GM12878 (cell line): ENCODE results near the gene NCAPD3. TPM values are rescaled to one million over a fixed set of nuclear protein-coding genes. Genes with fewer than 3 reads are reported as not detected.
A peak's percentile ranks its signal among the peaks of the same experiment; 100 is the strongest.

Experiments
- BMI1 ChIP-seq: fragments of 450-650 bp; IDR thresholded peaks from 2 replicates; pipeline ENCODE4 v1.6.1; 2016; ENCODE audit warnings: mild to moderate bottlenecking, moderate library complexity, borderline replicate concordance
- CBX3 ChIP-seq: fragments of 200-600 bp; sonication (generic); IDR thresholded peaks from 2 replicates; pipeline ENCODE4 v1.6.1; 2016; ENCODE audit warnings: low read depth, borderline replicate concordance
- FOXK2 ChIP-seq: fragments of 450-650 bp; IDR thresholded peaks from 2 replicates; pipeline ENCODE4 v1.6.1; 2017; ENCODE audit warnings: mild to moderate bottlenecking, moderate library complexity
- JUNB ChIP-seq: IDR thresholded peaks from 2 replicates; pipeline ENCODE4 v1.6.1; 2016; ENCODE audit warnings: antibody characterized with exemption, mild to moderate bottlenecking
- KDM1A ChIP-seq: fragments of 200-600 bp; sonication (generic); IDR thresholded peaks from 2 replicates; pipeline ENCODE4 v1.6.1; 2016; ENCODE audit warnings: borderline replicate concordance
- MTA2 ChIP-seq: fragments of 450-650 bp; IDR thresholded peaks from 2 replicates; pipeline ENCODE4 v1.6.1; 2016; ENCODE audit warnings: low read depth, mild to moderate bottlenecking, moderate library complexity
- PAX5 ChIP-seq: IDR thresholded peaks from 2 replicates; pipeline ENCODE4 v1.6.1; 2011; ENCODE audit warnings: low read depth, low read length, borderline replicate concordance
- PML ChIP-seq: IDR thresholded peaks from 2 replicates; pipeline ENCODE4 v1.6.1; 2012; ENCODE audit warnings: low read length, inconsistent platforms
- POLR2AphosphoS2 ChIP-seq: IDR thresholded peaks from 2 replicates; pipeline ENCODE4 v1.6.1; 2011; ENCODE audit warnings: low read depth, mild to moderate bottlenecking, low read length, improper control_type of control experiment, moderate library complexity
- RB1 ChIP-seq: fragments of 450-650 bp; formaldehyde crosslinking; IDR thresholded peaks from 2 replicates; pipeline ENCODE4 v1.6.1; 2017; ENCODE audit warnings: mild to moderate bottlenecking, borderline replicate concordance
- RCOR1 ChIP-seq: conservative IDR thresholded peaks from 2 replicates; pipeline ENCODE4 v1.6.1; 2012; ENCODE audit warnings: low read depth, low read length, improper control_type of control experiment
- SMC3 ChIP-seq: IDR thresholded peaks from 2 replicates; pipeline ENCODE4 v1.6.1; 2011; ENCODE audit warnings: low read length, improper control_type of control experiment, borderline replicate concordance
- SPI1 ChIP-seq: IDR thresholded peaks from 2 replicates; pipeline ENCODE4 v1.6.1; 2011; ENCODE audit warnings: low read depth, mild to moderate bottlenecking, low read length, moderate library complexity, borderline replicate concordance; ENCODE audit not compliant: insufficient read depth
- STAT1 ChIP-seq: fragments of 450-650 bp; conservative IDR thresholded peaks from 2 replicates; pipeline ENCODE4 v1.6.1; 2014; ENCODE audit warnings: antibody characterized with exemption, mild to moderate bottlenecking
- TCF3 ChIP-seq: IDR thresholded peaks from 2 replicates; pipeline ENCODE4 v1.6.1; 2012; ENCODE audit warnings: low read depth, mild to moderate bottlenecking, low read length, borderline replicate concordance; ENCODE audit not compliant: insufficient read depth
- ZNF384 ChIP-seq: IDR thresholded peaks from 2 replicates; pipeline ENCODE4 v1.6.1; 2012; ENCODE audit warnings: low read depth, mild to moderate bottlenecking, low read length, improper control_type of control experiment, borderline replicate concordance
- ZSCAN29 ChIP-seq: fragments of 450-650 bp; IDR thresholded peaks from 2 replicates; pipeline ENCODE4 v1.6.1; 2017; ENCODE audit warnings: mild to moderate bottlenecking, moderate library complexity
- polyA plus RNA-seq, 11 experiments: library from polyadenylated mRNA; depleted of rRNA in 4 of 11; unstranded in 6 of 11; stranded (reverse) in 5 of 11; fragments of >200 nt; fragmentation: Nextera tagmentation in 4 of 11; fragmentation: Illumina TruSeq in 1 of 11; extraction: Ambion mirVana in 4 of 11; extraction: Trizol in 1 of 11; gene quantifications; 1 replicate in 1 of 11; 2 replicates in 10 of 11; pipeline versions ENCODE4 v1.2.1 to v1.2.3, GENCODE V29; 2011 to 2016; ENCODE audit warnings: inconsistent platforms in 2 of 11, missing spikeins in 2 of 11, low read depth in 1 of 11
- total RNA-seq, 4 experiments: library from RNA; depleted of rRNA in 3 of 4; stranded (reverse); fragments of >200 nt in 3 of 4; fragmentation: Illumina TruSeq in 1 of 4; extraction: Trizol in 1 of 4; gene quantifications; 2 replicates each; pipeline versions ENCODE4 v1.2.1 to v1.2.3, GENCODE V29; 2013 to 2021
- TF ChIP-seq, protein P1 (sequence below): IDR thresholded peaks from 2 replicates; pipeline ENCODE4 v1.6.1; 2012; ENCODE audit warnings: mild to moderate bottlenecking, low read depth, low read length
- TF ChIP-seq, protein P2 (sequence below): fragments of 450-650 bp; IDR thresholded peaks from 2 replicates; pipeline ENCODE4 v1.6.1; 2017; ENCODE audit warnings: mild to moderate bottlenecking, low read depth, inconsistent platforms; ENCODE audit not compliant: poor library complexity, severe bottlenecking
- TF ChIP-seq, protein P3 (sequence below): IDR thresholded peaks from 2 replicates; pipeline ENCODE4 v1.6.1; 2012; ENCODE audit warnings: improper control_type of control experiment, low read depth, low read length; ENCODE audit not compliant: insufficient replicate concordance

NCAPD3 gene
- total and polyA plus RNA-seq, 10 of the 15 experiments (the other 5 are each of a cell fraction or from before 2014, with no cell fraction given): 14.9 to 58.2 (median 48.2) TPM

DNA sequence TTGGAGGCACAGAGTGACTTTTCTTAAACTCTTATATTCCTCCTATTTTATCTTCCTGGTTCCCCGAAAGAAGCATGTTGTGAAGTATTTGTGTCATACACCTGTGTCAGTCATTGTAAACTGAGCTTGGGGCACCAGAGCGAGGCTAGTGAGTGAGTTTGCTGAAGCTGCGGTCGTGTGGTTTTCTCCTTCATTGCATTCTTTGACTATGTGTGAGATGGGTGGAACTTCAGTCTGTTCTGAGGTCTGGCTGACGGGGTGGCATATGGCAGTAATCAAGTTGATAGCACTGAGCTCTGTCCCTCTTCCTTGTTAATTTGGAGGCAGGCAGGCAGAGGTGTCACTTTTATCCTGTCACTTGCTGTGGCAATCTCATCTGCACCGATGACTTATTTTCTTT is 4.9 kb upstream of the NCAPD3 start (continued):
- TF ChIP-seq JUNB: no peak
- peak; percentile 73 for TF ChIP-seq MTA2
- TF ChIP-seq, protein P1, sequence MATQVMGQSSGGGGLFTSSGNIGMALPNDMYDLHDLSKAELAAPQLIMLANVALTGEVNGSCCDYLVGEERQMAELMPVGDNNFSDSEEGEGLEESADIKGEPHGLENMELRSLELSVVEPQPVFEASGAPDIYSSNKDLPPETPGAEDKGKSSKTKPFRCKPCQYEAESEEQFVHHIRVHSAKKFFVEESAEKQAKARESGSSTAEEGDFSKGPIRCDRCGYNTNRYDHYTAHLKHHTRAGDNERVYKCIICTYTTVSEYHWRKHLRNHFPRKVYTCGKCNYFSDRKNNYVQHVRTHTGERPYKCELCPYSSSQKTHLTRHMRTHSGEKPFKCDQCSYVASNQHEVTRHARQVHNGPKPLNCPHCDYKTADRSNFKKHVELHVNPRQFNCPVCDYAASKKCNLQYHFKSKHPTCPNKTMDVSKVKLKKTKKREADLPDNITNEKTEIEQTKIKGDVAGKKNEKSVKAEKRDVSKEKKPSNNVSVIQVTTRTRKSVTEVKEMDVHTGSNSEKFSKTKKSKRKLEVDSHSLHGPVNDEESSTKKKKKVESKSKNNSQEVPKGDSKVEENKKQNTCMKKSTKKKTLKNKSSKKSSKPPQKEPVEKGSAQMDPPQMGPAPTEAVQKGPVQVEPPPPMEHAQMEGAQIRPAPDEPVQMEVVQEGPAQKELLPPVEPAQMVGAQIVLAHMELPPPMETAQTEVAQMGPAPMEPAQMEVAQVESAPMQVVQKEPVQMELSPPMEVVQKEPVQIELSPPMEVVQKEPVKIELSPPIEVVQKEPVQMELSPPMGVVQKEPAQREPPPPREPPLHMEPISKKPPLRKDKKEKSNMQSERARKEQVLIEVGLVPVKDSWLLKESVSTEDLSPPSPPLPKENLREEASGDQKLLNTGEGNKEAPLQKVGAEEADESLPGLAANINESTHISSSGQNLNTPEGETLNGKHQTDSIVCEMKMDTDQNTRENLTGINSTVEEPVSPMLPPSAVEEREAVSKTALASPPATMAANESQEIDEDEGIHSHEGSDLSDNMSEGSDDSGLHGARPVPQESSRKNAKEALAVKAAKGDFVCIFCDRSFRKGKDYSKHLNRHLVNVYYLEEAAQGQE: no peak
- no peak for TF ChIP-seq BMI1
- TF ChIP-seq SPI1: no peak
- no peak for TF ChIP-seq RCOR1
- TF ChIP-seq ZNF384: no peak
- TF ChIP-seq STAT1: no peak
- TF ChIP-seq FOXK2: no peak
- no peak for TF ChIP-seq SMC3
- TF ChIP-seq, protein P2, sequence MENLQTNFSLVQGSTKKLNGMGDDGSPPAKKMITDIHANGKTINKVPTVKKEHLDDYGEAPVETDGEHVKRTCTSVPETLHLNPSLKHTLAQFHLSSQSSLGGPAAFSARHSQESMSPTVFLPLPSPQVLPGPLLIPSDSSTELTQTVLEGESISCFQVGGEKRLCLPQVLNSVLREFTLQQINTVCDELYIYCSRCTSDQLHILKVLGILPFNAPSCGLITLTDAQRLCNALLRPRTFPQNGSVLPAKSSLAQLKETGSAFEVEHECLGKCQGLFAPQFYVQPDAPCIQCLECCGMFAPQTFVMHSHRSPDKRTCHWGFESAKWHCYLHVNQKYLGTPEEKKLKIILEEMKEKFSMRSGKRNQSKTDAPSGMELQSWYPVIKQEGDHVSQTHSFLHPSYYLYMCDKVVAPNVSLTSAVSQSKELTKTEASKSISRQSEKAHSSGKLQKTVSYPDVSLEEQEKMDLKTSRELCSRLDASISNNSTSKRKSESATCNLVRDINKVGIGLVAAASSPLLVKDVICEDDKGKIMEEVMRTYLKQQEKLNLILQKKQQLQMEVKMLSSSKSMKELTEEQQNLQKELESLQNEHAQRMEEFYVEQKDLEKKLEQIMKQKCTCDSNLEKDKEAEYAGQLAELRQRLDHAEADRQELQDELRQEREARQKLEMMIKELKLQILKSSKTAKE: peak; percentile 54
- peak; percentile 78; the same call in 1 of the 2 replicates for TF ChIP-seq TCF3
- TF ChIP-seq ZSCAN29: no peak
- TF ChIP-seq POLR2AphosphoS2: no peak
- no peak for TF ChIP-seq CBX3
- TF ChIP-seq PML: no peak
- peak; percentile 98 for TF ChIP-seq PAX5
- no peak for TF ChIP-seq RB1
- TF ChIP-seq, protein P3, sequence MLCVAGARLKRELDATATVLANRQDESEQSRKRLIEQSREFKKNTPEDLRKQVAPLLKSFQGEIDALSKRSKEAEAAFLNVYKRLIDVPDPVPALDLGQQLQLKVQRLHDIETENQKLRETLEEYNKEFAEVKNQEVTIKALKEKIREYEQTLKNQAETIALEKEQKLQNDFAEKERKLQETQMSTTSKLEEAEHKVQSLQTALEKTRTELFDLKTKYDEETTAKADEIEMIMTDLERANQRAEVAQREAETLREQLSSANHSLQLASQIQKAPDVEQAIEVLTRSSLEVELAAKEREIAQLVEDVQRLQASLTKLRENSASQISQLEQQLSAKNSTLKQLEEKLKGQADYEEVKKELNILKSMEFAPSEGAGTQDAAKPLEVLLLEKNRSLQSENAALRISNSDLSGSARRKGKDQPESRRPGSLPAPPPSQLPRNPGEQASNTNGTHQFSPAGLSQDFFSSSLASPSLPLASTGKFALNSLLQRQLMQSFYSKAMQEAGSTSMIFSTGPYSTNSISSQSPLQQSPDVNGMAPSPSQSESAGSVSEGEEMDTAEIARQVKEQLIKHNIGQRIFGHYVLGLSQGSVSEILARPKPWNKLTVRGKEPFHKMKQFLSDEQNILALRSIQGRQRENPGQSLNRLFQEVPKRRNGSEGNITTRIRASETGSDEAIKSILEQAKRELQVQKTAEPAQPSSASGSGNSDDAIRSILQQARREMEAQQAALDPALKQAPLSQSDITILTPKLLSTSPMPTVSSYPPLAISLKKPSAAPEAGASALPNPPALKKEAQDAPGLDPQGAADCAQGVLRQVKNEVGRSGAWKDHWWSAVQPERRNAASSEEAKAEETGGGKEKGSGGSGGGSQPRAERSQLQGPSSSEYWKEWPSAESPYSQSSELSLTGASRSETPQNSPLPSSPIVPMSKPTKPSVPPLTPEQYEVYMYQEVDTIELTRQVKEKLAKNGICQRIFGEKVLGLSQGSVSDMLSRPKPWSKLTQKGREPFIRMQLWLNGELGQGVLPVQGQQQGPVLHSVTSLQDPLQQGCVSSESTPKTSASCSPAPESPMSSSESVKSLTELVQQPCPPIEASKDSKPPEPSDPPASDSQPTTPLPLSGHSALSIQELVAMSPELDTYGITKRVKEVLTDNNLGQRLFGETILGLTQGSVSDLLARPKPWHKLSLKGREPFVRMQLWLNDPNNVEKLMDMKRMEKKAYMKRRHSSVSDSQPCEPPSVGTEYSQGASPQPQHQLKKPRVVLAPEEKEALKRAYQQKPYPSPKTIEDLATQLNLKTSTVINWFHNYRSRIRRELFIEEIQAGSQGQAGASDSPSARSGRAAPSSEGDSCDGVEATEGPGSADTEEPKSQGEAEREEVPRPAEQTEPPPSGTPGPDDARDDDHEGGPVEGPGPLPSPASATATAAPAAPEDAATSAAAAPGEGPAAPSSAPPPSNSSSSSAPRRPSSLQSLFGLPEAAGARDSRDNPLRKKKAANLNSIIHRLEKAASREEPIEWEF: no peak
- no peak for TF ChIP-seq KDM1A
